Stimulated activated CD4-positive, alpha-beta T cell treated with anti-CD3 and anti-CD28 coated beads, TNF-alpha, amount 100 ng/mL, for 24 hours (primary cell): ENCODE data around the gene JAK3.
A peak's percentile ranks its signal among the peaks of the same experiment; 100 is the strongest.

Experiments
- DNase-seq, 3 experiments: peaks; one replicate each; pipeline ENCODE4 v3.0.0-alpha.2; 2020; ENCODE audit warnings: low read depth in 3 of 3

Gene JAK3

DNA sequence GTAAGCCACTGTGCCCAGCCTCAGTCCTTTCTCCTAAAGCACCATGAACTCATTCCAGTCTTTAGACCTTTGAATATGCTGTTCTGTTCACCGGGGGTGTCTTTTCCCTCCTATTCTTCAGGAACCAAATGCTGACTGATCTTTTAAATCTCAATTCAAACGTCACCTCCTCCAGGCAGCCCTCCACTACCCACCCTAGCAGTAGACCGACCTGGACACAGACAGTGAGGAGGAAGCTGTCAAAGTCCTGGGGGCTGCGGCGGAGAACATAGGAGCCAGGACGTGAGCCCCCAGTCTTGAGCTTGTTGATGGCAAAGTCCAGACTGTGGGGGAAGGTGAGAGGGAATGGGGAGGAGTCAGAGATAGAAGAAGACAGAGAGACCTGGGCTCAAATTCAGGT is 7.8 kb downstream of the JAK3 start:
- no peak for DNase-seq

DNA sequence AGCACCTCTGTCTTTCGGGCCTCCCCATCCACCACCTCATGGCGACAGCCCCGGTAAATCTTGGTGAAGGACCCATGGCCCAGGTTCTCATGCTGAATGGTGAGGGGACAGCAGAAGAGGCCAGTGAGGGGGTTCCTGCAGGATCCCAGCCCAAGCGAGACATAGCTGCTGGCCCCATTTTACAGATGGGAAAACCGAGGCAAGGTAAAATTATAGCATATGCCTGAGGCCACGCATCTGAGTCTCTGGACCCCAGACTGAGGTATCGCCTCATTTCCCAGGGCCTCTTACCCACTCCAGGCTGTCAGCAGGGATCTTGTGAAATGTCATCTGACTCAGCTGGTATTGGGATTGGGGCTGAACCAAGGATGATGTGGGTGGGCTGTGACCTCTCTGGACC is 9.8 kb downstream of the JAK3 start:
- DNase-seq, result no peak

DNA sequence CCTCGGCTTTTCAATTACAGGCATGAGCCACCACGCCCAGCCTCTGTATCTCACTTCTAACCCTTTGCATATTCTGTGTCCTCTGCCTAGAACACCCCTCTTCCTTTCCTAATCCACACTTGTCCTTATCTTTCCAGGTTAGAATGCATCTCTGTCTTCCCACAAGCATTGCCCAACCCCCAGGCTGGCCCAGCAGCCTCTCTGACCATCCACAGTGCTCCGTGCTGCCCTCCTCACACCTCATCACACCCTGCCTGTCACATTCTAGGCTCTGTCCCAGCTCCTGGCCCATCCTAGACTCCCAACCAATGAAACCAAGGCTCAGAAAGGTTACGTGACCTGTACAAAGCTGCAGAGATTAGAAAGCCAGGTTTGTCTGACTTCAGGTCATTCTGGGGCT is 11.3 kb downstream of the JAK3 start:
- no peak for DNase-seq

DNA sequence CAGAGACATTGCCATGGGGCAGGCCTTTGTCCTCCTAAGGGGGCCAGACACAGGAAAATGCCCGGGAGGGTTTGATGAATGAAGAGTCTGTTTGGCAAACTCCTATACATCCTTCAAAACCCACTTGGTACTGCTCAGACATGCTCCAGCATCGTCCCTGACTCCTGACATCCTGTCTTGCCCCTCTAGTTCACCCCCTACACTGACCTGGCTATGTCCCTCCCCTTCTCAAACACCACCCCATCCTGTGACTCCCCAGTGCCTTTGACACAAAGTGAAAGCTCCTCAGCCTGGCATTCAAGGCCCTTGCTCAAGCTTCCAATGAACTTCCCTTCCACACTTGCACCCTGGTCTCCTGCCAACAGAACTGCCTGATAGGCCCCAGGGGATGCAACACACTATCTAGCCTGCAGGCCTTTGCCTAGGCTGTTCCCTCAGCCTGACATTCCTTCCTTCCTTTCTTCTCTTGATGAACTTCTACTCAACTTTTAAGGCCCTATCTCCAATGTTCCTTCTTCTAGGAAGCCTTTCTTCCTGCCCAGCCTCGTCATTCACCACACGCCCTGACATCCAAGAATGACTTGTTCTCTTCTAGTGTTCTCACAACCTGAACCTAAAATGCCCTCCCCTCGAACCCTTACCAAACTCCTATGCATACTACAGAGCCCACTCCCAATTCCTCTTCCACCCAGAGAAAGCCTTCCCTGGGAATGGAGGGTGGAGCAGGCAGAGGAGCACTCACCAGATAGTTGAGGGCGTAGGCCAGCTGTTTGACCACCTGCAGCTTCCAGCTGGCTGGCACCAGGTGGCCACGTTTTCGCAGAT is 12.4 kb downstream of the JAK3 start:
- DNase-seq, result no peak

DNA sequence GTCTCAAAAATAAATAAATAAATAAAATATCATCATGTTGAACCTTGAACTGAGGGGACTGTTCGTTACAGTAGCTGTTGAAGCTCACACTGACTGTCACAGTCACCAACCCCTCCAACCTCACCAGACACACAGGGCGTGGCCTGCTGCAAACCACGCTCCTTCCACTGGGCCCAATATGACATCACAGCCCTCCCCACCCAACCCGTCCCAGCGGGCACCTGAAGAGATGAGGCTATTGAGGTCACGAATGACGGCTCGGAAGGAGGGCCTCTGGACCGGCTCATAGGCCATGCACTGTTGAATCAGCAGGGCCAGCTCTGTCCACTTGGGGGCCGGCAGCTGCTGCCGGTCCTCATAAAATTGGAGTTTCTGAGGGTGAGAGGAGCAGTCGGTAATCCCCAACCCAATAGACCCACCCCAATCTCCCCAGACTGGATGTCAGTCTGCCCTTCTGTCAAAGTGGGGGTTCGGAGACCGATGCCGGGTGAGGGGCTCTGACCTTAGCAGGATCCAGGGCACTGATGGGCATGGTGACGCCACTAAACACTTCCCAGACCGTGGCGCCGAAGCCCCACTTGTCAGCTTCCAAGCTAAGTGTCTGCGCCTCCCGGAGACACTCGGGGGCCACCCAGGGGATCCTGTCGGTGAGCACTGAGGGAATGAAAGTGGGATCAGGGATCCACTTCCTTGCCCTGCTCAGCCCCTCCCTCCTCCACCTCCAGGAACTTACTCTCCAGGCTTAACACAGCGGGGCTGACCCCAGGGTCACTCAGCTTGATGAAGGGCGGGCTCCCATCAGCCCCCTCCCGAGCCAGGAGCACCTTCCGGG is 13.2 kb downstream of the JAK3 start:
- DNase-seq, result no peak

DNA sequence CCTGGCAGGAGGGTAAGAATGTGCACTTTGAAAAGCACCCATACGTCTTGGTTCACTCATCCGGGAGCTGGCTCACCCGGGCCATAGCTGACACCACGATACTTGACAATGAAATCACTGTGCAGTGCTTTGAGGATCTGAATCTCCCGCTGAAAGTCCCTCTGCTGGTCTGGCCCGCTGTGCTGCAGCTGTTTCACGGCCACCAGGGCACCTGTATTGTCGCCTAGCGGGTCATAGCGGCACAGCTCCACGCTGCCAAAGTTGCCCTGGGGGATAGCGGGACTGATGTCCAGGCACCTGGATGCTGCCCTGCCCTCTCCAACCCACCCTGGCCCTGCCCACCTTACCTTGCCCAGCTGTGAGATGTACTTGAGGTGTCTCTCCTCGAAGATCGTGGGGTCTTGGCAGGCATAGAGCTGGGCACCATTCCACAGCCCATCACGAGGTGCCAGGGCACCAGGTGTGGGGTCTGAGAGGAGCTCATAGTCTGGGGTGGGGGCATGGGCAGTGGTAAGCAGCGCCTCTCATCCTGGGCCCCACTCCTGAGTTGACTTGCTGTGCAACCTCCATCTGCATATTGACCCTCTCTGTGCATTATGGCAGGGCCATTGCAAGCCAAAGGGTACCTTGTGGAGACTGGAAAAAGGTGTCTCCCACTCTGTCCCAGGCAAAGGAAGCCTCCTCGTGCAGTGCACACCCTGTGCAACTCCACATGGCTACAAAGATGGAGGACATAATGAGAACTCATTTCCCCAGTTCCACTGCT is 15.2 kb downstream of the JAK3 start:
- no peak for DNase-seq

DNA sequence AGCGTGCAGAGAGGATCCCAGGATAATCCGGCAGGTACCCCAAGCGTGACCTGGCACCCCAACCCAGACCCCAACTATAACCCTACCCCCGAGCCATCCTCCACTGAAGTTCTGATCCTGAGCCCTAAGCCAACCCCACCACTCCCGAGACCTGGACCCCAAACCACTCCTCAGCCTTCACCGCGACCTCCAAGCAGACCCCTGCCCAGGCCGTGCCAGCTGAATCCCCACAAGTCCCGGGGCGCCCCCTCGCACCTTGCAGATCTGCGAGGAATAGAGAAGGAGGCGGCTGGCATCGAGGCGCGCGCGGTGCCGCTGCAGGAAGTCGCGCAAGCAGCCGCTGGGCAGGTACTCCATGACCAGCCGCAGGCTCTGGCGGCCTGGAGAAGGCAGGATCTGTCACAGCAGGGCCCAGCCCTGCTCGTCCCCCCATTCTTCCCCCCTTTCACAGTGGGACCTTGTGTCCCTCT is 16.3 kb downstream of the JAK3 start:
- no peak for DNase-seq

DNA sequence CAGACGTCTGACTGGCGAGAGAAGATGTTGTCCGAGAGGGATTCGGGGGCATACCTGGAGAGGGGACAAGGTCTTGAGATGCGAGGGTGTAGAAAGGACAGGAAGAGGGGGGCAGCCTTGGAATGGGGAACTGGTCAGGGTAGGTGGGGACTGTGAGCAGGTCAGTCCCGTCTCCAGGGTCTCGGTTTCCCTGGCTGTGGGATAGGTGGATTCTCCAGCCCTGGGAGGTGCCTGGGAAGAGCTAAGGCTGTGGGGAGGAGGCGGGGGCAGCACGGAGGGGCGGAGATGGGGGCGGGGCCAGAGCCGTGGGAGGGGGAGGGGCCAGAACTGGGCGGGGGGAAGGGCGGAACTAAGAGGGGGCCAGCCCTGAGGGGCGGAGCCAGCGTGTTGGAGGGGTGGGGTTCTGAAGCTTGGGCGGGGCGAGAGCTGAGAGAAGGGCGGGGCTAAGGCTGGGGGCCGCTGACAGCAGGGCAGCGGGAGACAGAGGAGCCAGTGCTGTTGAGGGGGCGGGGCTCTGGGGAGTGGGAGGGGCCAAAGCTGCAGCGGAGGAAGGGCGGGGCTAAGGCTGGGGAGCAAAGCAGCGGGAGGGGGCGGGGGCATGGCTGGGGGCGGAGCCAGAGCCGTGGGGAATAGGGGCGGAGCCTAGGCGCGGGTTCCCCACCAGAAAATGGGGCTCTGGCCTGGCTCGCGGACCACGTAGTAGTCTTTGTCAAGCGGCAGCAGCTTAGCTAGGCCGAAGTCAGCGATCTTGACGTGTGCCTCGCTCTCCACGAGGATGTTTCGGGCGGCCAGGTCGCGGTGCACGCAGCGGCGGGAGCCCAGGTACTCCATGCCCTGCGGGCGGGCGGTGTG is 17.0 kb downstream of the JAK3 start:
- DNase-seq, result peak; percentile 27 to 62 (median 42)

DNA sequence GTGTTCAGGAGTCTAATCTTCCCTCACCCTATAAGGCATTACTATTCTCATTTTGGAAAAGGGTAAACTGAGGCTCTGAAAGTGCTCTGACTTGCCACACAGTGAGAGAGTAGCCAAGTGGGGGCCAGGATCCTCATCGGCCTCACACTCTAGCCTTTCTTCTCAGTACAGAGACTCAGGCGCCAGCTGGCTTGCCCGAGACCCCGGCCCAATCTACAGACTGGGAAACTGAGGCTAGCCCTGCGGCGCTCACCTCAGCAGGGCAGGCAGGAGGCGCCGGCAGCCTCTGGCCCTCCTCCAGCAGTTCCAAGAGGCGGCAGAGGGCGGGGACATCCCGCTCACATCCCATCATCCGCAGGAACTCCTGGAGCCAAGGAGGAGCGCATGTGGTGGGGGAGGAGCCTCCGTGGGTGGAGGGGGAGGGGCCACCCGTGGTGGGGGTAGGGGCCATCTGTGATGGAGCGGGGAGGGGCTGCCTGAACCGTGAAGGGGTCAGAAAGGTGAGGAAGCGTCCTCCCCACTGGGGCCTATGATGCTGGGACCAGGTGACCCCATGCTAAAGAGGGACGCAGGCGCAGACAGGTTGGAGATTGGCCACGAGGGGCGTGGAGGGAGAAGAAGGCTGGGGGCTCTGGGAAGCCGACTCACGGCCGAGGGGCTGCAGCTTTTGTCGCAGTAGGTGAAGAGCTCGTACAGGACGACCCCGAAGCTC is 17.8 kb downstream of the JAK3 start:
- no peak for DNase-seq

DNA sequence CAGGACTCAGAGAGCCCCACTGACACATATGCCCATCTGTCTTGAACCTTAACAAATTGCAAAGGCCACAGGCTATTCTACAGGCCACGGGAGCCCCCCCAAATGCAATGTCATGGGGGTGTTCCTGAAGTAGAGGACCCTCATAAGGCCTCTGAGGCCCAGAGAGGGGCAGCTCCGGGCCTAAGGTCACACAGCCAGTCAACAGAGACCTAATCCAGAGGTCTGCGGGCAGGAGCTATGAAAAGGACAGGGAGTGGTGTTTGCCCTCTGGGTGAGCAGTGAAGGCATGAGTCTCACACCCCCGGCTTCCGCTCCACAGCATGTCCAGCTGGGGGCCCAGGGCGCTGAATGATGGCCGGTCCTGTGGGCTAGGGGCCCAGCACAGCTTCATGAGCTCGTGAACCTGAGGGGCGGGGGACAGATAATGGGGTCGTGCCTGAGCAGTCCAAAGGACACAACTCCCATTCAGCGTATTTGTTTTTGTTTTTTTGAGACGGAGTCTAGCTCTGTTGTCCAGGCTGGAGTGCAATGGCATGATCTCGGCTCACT is 21.2 kb downstream of the JAK3 start:
- DNase-seq, result no peak

DNA sequence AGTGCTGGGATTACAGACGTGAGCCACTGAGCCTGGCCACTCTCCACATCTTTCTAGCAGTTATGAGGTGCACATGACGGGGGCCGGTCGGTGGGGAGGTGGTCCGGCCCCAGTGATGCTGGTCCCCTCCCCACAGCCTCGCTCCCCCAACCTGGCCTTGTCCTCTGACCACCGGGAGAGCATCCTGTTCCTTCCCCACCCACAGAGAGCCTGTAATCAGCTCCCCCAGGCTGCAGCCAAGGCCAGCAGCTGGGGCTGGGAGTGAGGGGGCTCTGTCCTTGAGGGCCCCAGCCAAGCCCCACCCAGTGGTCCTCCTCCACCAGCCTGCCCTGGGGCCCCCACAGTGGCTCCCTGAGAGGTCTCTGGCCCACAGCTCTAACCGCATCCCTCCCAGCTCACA is 23.4 kb downstream of the JAK3 start:
- DNase-seq, result no peak

DNA sequence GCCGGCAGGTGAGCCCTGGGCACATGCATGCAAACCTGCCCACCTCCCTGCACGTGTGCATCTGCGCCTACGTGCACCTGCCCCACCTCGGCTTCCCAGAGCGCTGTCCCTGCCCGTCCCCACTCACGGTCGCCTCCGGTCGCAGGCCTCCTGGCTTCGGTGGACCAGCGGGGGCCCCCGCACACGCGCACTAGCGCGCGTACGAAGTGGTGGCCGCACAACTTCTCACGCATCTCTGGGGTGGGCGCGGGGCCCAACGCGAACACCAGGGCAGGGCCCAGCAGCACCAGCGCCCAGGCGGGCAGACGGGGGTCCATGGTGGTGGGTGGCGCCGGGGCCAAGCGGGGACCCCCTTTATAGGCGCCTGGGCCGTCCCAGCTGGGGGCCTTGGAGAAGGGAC is 26.6 kb downstream of the JAK3 start, which contains the start of gene INSL3:
Gene INSL3 (minus strand): TSS at position 330 of the 400 bp plus-strand sequence. CDS start 13 bp downstream, at position 317.
- DNase-seq, result no peak

DNA sequence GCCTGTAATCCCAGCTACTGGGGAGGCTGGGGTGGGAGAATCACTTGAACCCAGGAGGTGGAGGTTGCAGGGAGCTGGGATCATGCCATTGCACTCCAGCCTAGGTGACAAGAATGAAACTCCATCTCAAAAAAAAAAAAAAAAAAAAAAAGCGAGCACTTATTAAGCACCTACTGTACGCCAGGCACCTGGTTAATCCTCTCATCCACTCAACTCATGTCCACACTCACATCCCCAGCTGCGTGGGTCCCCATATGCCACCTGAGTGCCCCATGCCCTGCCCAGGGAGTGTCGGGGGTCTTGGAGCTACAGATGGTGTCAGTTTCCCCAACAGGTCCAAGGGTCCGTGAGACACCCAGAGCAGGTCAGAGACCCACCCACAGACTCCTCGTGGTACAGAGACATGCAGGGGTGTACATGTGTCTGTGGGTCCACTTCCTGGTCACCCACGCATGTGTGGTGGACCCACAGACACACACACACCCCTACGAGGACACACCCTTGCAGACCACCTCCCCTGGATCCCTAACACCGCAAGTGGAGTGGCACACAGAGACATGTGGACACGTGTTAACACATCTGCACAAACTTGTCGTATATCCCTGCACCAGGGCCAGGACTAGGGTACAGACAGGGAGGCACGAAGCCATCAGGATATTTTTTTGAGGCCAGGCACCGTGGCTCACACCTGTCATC is 30.0 kb downstream of the JAK3 start:
- no peak for DNase-seq

DNA sequence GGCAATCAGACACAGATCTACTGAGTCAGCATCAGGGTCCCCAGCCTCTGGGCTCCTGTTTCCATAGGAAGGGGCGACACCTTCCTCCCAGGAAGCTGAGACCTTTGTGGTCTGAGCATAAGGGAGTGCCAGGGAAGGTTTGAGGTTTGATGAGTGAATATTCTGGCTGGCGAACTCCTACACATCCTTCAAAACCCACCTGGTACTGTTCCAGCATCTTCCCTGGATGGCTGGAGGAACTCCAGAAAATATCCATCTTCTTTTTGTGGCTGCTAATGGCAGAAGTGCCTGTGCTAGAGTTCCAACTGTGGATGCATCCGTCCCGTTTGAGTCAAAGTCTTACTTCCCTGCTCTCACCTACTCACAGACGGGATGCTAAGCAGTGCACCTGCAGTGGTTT is 35.7 kb downstream of the JAK3 start:
- no peak for DNase-seq

DNA sequence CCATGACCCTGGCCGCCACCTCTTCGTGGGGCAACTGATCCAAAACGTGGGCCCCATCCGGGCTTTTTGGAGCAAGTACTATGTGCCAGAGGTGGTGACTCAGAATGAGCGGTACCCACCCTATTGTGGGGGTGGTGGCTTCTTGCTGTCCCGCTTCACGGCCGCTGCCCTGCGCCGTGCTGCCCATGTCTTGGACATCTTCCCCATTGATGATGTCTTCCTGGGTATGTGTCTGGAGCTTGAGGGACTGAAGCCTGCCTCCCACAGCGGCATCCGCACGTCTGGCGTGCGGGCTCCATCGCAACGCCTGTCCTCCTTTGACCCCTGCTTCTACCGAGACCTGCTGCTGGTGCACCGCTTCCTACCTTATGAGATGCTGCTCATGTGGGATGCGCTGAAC is 36.1 kb downstream of the JAK3 start:
- no peak for DNase-seq

DNA sequence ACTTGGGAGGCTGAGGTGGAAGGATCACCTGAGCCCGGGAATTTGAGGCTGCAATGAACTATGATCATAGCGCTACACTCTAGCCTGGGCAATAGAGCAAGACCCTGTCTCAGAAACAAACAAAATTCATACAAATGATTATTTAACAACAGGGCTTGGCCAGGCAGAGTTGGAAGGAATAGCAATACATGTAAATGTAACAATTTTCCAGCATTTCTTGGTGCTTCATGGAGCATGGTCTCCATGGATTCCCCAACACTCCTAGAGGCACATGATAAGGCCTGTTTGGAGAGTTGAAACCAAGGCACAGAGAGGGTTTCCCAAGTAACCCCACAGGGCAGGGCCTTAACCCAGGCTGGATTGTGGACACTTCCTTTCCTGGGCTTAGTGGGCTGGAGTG is 36.7 kb downstream of the JAK3 start:
- DNase-seq, result no peak

DNA sequence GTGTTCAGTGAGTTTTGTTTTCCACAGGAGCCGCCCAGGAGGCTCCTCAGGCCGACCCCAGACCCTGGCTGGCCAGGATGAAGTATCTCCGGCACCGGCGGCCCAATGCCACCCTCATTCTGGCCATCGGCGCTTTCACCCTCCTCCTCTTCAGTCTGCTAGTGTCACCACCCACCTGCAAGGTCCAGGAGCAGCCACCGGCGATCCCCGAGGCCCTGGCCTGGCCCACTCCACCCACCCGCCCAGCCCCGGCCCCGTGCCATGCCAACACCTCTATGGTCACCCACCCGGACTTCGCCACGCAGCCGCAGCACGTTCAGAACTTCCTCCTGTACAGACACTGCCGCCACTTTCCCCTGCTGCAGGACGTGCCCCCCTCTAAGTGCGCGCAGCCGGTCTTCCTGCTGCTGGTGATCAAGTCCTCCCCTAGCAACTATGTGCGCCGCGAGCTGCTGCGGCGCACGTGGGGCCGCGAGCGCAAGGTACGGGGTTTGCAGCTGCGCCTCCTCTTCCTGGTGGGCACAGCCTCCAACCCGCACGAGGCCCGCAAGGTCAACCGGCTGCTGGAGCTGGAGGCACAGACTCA is 40.0 kb downstream of the JAK3 start:
- DNase-seq, result no peak

DNA sequence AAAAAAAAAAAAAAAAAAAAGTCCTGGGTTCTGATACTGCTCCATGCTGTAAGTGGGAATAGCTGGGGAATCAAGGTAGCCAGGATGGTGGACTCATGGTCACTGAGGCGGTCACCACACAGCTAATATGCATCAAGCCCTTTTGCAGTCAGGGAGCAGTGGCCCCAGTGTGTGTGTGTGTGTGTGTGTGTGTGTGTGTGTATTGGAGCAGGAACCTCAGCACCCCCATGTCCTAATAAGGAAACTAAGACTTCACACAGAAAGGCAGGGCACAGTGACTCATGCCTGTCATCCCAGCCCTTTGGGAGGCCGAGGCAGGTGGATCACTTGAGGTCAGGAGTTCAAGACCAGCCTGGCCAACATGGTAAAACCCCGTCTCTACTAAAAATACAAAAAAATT is 40.8 kb downstream of the JAK3 start:
- no peak for DNase-seq

DNA sequence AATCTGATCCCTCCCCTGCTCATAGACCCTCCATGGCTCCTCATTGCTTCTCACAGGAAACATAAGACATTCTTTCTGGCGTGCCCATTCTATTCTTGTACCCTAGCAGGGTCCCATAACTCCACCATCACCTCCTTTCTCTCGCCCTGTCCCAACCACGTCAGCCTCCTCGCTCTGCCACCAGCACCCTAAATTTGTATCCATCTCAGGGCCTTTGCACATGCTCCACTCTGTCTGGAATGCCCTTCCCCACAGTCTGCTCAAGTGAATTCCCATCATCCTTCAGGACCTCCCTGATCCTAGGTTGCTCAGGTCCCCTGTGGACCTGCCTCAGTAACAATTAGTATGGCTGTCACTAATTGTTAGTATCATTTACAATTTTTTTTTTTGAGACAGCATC is 42.4 kb downstream of the JAK3 start:
- DNase-seq, result no peak
